ENCODE results near the gene AIF1.
A peak's percentile ranks its signal among the peaks of the same experiment; 100 is the strongest.
"Not testable (repeated sequence)": the region's sequence is repeated elsewhere in the genome, so short reads cannot be mapped to it uniquely, and the experiment has no call there.

The AIF1 gene

GRCh38 chr6:31580807-31581433, 34.1 kb upstream of the AIF1 start:
- peak; percentile 85 to 87 for DNase-seq (ENCODE audit: low read depth in 2 of 2)

GRCh38 chr6:31581434-31582229, 33.4 kb upstream of the AIF1 start:
- no peak for DNase-seq (ENCODE audit: low read depth in 2 of 2)

- DNase-seq (ENCODE audit: low read depth in 2 of 2): no peak
Observed at GRCh38 chr6:31582230-31582643, 32.8 kb upstream of the AIF1 start, which contains the start of gene LTB. TSS of gene LTB (minus strand) at chr6:31582424. CDS start at chr6:31582417, 7 bp downstream.

- no peak for DNase-seq (ENCODE audit: low read depth in 2 of 2)
Observed at GRCh38 chr6:31585491-31585890, 29.5 kb upstream of the AIF1 start.

GRCh38 chr6:31586008-31586407, 29.0 kb upstream of the AIF1 start, which contains the start of gene LST1:
TSS of gene LST1 (plus strand) at chr6:31586277. CDS start at chr6:31587300, 1,023 bp downstream.
- no peak for DNase-seq (ENCODE audit: low read depth in 2 of 2)

- no peak for DNase-seq (ENCODE audit: low read depth in 2 of 2)
Observed at GRCh38 chr6:31586599-31587281, 28.3 kb upstream of the AIF1 start.

GRCh38 chr6:31587791-31588777, 26.9 kb upstream of the AIF1 start:
- DNase-seq (ENCODE audit: low read depth in 2 of 2): no peak

GRCh38 chr6:31588871-31589650, 26.0 kb upstream of the AIF1 start:
- no peak for DNase-seq (ENCODE audit: low read depth in 2 of 2)

GRCh38 chr6:31590691-31591090, 24.3 kb upstream of the AIF1 start:
- DNase-seq (ENCODE audit: low read depth in 2 of 2): not testable (repeated sequence)

GRCh38 chr6:31592396-31592771, 22.6 kb upstream of the AIF1 start:
- no peak for DNase-seq (ENCODE audit: low read depth in 2 of 2)

- no peak for DNase-seq (ENCODE audit: low read depth in 2 of 2)
Observed at GRCh38 chr6:31597006-31597405, 18.0 kb upstream of the AIF1 start.

GRCh38 chr6:31607317-31607716, 7.7 kb upstream of the AIF1 start:
- DNase-seq (ENCODE audit: low read depth in 2 of 2): no peak

- DNase-seq (ENCODE audit: low read depth in 2 of 2): no peak
Observed at GRCh38 chr6:31609519-31610406, 5.3 kb upstream of the AIF1 start.

- DNase-seq (ENCODE audit: low read depth in 2 of 2): no peak
Observed at GRCh38 chr6:31610968-31611367, 4.1 kb upstream of the AIF1 start.

- DNase-seq (ENCODE audit: low read depth in 2 of 2): no peak
Observed at GRCh38 chr6:31614075-31614619, 887 bp upstream of the AIF1 start.

- DNase-seq (ENCODE audit: low read depth in 2 of 2): no peak
Observed at GRCh38 chr6:31615748-31616147, 714 bp downstream of the AIF1 start.

GRCh38 chr6:31617010-31617409, 2.0 kb downstream of the AIF1 start:
- no peak for DNase-seq (ENCODE audit: low read depth in 2 of 2)

- DNase-seq (ENCODE audit: low read depth in 2 of 2): peak; percentile 91 to 96
Observed at GRCh38 chr6:31619805-31620585, 5.0 kb downstream of the AIF1 start.

Measured in stimulated activated CD4-positive, alpha-beta T cell treated with anti-CD3 and anti-CD28 coated beads, Interleukin-4, amount 100 ng/mL, for 48 hours (primary cell).